Fibroblast of lung (primary cell): ENCODE measurements around the gene OSBPL7. TPM values are rescaled to one million over a fixed set of nuclear protein-coding genes. Genes with fewer than 3 reads are reported as not detected.

Source experiments
- DNase-seq, 2 donors: peaks; one replicate each; pipeline versions ENCODE4 v3.0.0 to v3.0.0-alpha.2; 2010; ENCODE audit warnings: low read depth in 2 of 2
- H2AFZ ChIP-seq: 2 replicates; pipeline ENCODE4 v1.5.1; 2012; ENCODE audit warnings: low read length, control low read depth, inconsistent platforms
- H3K27ac ChIP-seq: 2 replicates; pipeline ENCODE4 v1.5.1; 2011; ENCODE audit warnings: low read length, control low read depth; ENCODE audit not compliant: insufficient read depth
- H3K27me3 ChIP-seq: 2 replicates; pipeline ENCODE4 v1.5.1; 2011; ENCODE audit warnings: mild to moderate bottlenecking, low read length; ENCODE audit not compliant: control insufficient read depth, insufficient read depth
- H3K36me3 ChIP-seq: 2 replicates; pipeline ENCODE4 v1.5.1; 2011; ENCODE audit warnings: low read length; ENCODE audit not compliant: control insufficient read depth, insufficient read depth
- H3K4me1 ChIP-seq: 2 replicates; pipeline ENCODE4 v1.5.1; 2011; ENCODE audit warnings: low read length; ENCODE audit not compliant: control insufficient read depth, insufficient read depth; ENCODE audit errors: extremely low read depth
- H3K4me2 ChIP-seq: 2 replicates; pipeline ENCODE4 v1.5.1; 2011; ENCODE audit warnings: low read length, control low read depth; ENCODE audit not compliant: insufficient read depth; ENCODE audit errors: extremely low read depth
- H3K4me3 ChIP-seq, 4 experiments: fragments of 200-600 bp in 1 of 4; sonication (generic) in 1 of 4; replicated peaks in 1 of 4; 2 replicates each; pipeline ENCODE4 v1.5.1; 2011 to 2016; ENCODE audit warnings: low read length in 4 of 4, low read depth in 3 of 4, mild to moderate bottlenecking in 3 of 4, control low read depth in 2 of 4, inconsistent platforms in 1 of 4, mixed read lengths in 1 of 4; ENCODE audit not compliant: insufficient read depth in 1 of 4; ENCODE audit errors: control extremely low read depth in 1 of 4
- H3K79me2 ChIP-seq: 2 replicates; pipeline ENCODE4 v1.5.1; 2012; ENCODE audit warnings: mild to moderate bottlenecking, low read length, inconsistent platforms; ENCODE audit not compliant: control insufficient read depth, insufficient read depth
- H3K9ac ChIP-seq: 2 replicates; pipeline ENCODE4 v1.5.1; 2011; ENCODE audit warnings: mild to moderate bottlenecking, low read length, control low read depth; ENCODE audit not compliant: insufficient read depth
- H3K9me3 ChIP-seq: 2 replicates; pipeline ENCODE4 v1.5.1; 2012; ENCODE audit warnings: low read depth, low read length; ENCODE audit not compliant: control insufficient read depth, insufficient read depth
- H4K20me1 ChIP-seq: 2 replicates; pipeline ENCODE4 v1.5.1; 2011; ENCODE audit warnings: low read length; ENCODE audit not compliant: control insufficient read depth, insufficient read depth; ENCODE audit errors: extremely low read depth
- CTCF ChIP-seq, 2 donors: IDR thresholded peaks in 1 of 2; conservative IDR thresholded peaks in 1 of 2; 1 replicate in 1 of 2; 2 replicates in 1 of 2; pipeline ENCODE4 v1.5.1; 2011 to 2012; ENCODE audit warnings: low read length in 2 of 2, control low read depth in 1 of 2, inconsistent platforms in 1 of 2, low read depth in 1 of 2, mild to moderate bottlenecking in 1 of 2
- EZH2 ChIP-seq: IDR thresholded peaks from 2 replicates; pipeline ENCODE4 v1.5.1; 2012; ENCODE audit warnings: low read length, control low read depth, mild to moderate bottlenecking; ENCODE audit errors: missing control alignments
- polyA plus RNA-seq, 2 donors: library from polyadenylated mRNA; depleted of rRNA in 1 of 2; stranded (reverse) in 1 of 2; unstranded in 1 of 2; fragments of >200 nt; gene quantifications; 2 replicates each; pipeline ENCODE4 v1.2.1, GENCODE V29; 2011 to 2012; ENCODE audit warnings: missing spikeins in 1 of 2
- total RNA-seq: library from RNA; depleted of rRNA; stranded (reverse); fragments of >200 nt; gene quantifications from 2 replicates; pipeline ENCODE4 v1.2.1, GENCODE V29; 2014

Gene OSBPL7
- total and polyA plus RNA-seq, 2 donors (not counting 1 experiment from before 2014, with no cell fraction given), result 2.1 to 7.1 TPM

GRCh38 chr17:47869114-47869513 is 47.5 kb upstream of the OSBPL7 start:
- Histone ChIP-seq H3K27me3 (peaks cover 39% of the 10 kb centered on the region), H3K4me3 (no peak overlapping the region)

GRCh38 chr17:47867813-47868533 is 46.4 kb upstream of the OSBPL7 start:
- H3K79me2 ChIP-seq, result no peaks in the 10 kb centered on the region
- H4K20me1 ChIP-seq, result no peaks in the 10 kb centered on the region
- H3K4me1 ChIP-seq, result peaks cover under 1% of the 10 kb centered on the region
- no peak overlapping the region for H2AFZ ChIP-seq
- no peaks in the 10 kb centered on the region for H3K36me3 ChIP-seq
- H3K27ac ChIP-seq, result no peak overlapping the region
- DNase-seq, result no peak
- H3K4me3 ChIP-seq, result no peak overlapping the region
- TF ChIP-seq EZH2, result no peak
- no peaks in the 10 kb centered on the region for H3K9me3 ChIP-seq
- H3K9ac ChIP-seq, result no peak overlapping the region
- H3K4me2 ChIP-seq, result no peak overlapping the region
- H3K27me3 ChIP-seq, result peaks cover 32% of the 10 kb centered on the region

More at GRCh38 chr17:47869114-47869513, 47.5 kb upstream of the OSBPL7 start:
- Histone ChIP-seq H3K4me1 (no peaks in the 10 kb centered on the region), H2AFZ (no peak overlapping the region), H3K4me2 (no peak overlapping the region), H3K36me3 (no peaks in the 10 kb centered on the region), H3K9ac (no peak overlapping the region), H4K20me1 (no peaks in the 10 kb centered on the region), H3K27ac (no peak overlapping the region), H3K79me2 (no peaks in the 10 kb centered on the region), H3K9me3 (no peaks in the 10 kb centered on the region)
- DNase-seq, result no peak
- TF ChIP-seq EZH2 (no peak), CTCF (conservative IDR thresholded peaks at IDR 0.05 in 1 of 2, IDR thresholded peaks at IDR 0.05 in 1 of 2; ENCODE audit: low read depth in 1 of 2, low read length in 2 of 2) (no peak)

- Histone ChIP-seq H3K4me2 (no peak overlapping the region), H3K36me3 (no peaks in the 10 kb centered on the region), H3K9ac (no peak overlapping the region), H3K27ac (no peak overlapping the region), H3K4me1 (peaks cover 6% of the 10 kb centered on the region), H3K27me3 (peaks cover 26% of the 10 kb centered on the region), H3K9me3 (no peaks in the 10 kb centered on the region), H3K4me3 (no peak overlapping the region), H2AFZ (no peak overlapping the region), H4K20me1 (no peaks in the 10 kb centered on the region), H3K79me2 (no peaks in the 10 kb centered on the region)
- peak; percentile 18 to 27 for DNase-seq
- TF ChIP-seq CTCF (conservative IDR thresholded peaks at IDR 0.05 in 1 of 2, IDR thresholded peaks at IDR 0.05 in 1 of 2; ENCODE audit: low read depth in 1 of 2, low read length in 2 of 2) (no peak), EZH2 (no peak)
These were observed 45.3 kb upstream of the OSBPL7 start for GRCh38 chr17:47866941-47867340.
